Measurements from ENCODE around the gene LRFN2. TPM values are rescaled to one million over a fixed set of nuclear protein-coding genes. Genes with fewer than 3 reads are reported as not detected.

Gene LRFN2
- not detected in 2 replicates for total RNA-seq

DNA sequence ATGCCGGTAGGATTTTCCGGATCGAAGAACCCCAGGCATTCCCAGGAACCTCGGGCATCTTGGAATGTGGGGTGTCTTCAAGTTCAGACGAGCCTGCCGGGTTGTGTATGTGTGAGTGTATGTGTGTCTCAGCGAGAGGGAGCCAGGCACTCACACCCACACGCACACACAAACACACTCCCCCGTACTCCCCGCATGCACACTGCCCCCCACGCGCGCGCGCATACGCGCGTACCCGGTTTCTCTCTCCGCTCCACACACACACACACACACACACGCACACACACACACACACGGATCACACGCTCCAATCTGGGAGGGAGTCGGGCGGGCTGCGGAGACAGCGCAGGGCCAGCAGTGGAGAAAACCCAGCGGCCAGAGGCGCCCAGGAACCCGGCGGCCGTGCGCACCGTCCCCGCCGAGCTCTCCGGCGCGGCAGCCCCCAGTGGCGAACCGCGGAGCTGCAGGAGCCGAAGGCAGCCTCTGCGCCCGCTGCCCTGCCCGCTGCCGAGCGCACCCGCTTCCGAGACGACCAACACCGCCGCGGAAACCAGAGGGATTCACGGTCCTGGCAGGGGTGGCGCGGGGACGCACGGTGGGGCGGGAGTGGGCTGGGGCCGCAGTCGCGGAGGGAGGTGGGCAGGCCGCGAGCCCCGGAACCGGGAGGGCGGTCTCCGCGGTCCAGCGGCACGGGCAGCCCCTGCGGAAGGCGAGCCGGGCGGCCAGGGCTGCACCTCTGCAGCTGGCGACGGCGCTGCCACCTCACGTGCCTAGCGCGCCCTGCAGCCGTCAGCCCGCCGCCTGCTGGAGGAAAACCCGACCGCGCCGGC, at the start of gene LRFN2:
Gene LRFN2 (minus strand): TSS at position 125 of the 830 bp plus-strand sequence.
- TF ChIP-seq, protein P1, sequence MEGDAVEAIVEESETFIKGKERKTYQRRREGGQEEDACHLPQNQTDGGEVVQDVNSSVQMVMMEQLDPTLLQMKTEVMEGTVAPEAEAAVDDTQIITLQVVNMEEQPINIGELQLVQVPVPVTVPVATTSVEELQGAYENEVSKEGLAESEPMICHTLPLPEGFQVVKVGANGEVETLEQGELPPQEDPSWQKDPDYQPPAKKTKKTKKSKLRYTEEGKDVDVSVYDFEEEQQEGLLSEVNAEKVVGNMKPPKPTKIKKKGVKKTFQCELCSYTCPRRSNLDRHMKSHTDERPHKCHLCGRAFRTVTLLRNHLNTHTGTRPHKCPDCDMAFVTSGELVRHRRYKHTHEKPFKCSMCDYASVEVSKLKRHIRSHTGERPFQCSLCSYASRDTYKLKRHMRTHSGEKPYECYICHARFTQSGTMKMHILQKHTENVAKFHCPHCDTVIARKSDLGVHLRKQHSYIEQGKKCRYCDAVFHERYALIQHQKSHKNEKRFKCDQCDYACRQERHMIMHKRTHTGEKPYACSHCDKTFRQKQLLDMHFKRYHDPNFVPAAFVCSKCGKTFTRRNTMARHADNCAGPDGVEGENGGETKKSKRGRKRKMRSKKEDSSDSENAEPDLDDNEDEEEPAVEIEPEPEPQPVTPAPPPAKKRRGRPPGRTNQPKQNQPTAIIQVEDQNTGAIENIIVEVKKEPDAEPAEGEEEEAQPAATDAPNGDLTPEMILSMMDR (conservative IDR thresholded peaks at IDR 0.05; ENCODE audit: low read depth, low read length) = peak; percentile 52
- DNase-seq (ENCODE audit: low read depth) = no peak

DNA sequence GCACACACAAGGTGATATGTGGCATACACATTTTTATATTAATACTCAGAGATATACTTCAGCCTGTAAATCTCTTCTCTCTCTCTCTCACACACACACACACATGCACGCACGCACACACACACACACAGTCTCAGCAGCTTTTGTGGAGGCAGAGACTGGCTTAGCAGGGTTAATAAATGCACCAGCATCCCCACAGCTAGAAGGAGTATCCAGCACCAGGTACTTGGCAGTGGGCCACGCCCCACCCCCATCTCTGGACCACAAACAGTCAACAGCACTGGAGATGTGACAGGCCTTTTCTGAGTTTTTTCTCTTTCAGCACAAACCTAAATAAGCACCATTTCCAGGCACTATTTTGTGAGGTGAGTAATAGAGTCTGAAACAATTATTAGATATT, 47.3 kb upstream of the LRFN2 start:
- no peak for DNase-seq (ENCODE audit: low read depth)
- TF ChIP-seq, protein P1 (conservative IDR thresholded peaks at IDR 0.05; ENCODE audit: low read depth, low read length) = no peak
- H3K4me3 ChIP-seq (ENCODE audit: low read depth, low read length) = no peak overlapping the region

More for the DNA sequence above, at the start of gene LRFN2:
- peak within 1 kb of the TSS; percentile 47 for H3K4me3 ChIP-seq (ENCODE audit: low read depth, low read length)

DNA sequence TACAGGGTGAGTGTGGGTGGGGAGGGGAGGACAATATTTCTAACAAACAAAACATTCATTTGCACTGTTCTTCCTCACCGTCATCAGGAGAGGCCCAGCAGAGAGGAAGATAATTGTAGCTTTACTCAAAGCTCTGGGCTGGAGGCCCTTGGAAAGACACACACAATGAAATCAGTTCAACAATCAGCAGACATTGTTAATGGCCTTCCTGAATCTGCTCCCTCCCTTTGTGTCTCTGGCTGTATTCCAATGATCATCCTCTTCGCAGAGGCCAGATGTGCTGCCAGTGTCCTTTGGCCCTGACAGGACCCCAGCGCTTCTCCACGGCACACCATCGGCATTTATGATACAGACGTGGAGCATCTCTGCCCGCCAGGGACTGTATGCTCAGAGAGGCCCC, 44.6 kb upstream of the LRFN2 start:
- TF ChIP-seq, protein P1 (conservative IDR thresholded peaks at IDR 0.05; ENCODE audit: low read depth, low read length) = no peak
- H3K4me3 ChIP-seq (ENCODE audit: low read depth, low read length) = no peak overlapping the region

DNA sequence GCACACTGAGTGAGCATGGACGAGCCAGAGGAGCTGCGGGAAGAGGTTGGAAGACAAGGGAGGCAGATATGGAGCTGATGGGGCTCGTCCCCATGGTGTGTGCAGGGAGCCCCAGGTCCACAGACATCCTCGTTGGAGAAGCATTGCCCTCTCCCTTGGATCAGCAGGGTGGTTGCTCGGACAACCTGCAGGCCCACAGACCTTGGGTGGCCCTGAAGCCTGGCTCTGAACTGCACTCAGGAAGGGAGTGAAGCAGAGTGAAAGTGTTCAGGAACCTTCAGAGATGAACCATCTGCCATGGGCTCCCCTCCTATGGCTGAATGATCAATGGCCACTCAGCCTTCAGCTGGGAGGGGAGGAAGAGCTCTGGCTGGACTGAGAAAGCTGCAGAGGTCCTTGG, 43.3 kb upstream of the LRFN2 start:
- no peak for DNase-seq (ENCODE audit: low read depth)
- TF ChIP-seq, protein P1 (conservative IDR thresholded peaks at IDR 0.05; ENCODE audit: low read depth, low read length) = no peak
- no peak overlapping the region for H3K4me3 ChIP-seq (ENCODE audit: low read depth, low read length)

More for the DNA sequence above, 44.6 kb upstream of the LRFN2 start:
- no peak for DNase-seq (ENCODE audit: low read depth)

DNA sequence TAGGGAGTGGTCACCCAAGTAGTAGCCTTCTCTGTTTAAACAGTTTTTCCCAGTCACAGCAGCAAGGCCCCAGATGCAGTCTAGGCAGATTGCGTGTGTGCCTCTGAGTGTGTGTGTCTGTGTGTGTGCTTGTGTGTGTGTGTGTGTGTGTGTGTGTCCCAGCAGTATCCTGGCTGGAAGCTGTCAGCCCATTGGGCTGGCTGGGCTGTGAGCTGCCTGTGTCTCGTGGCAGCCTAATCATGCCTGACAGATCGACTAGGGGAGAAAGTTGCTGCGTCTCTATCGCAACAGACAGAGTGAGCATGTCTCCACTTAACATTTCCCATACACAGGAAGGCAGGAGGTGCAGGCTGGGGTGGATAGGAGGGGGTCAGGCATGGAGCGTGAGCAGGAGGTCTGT, 42.9 kb upstream of the LRFN2 start:
- no peak overlapping the region for H3K4me3 ChIP-seq (ENCODE audit: low read depth, low read length)
- TF ChIP-seq, protein P1 (conservative IDR thresholded peaks at IDR 0.05; ENCODE audit: low read depth, low read length) = no peak
- no peak for DNase-seq (ENCODE audit: low read depth)

DNA sequence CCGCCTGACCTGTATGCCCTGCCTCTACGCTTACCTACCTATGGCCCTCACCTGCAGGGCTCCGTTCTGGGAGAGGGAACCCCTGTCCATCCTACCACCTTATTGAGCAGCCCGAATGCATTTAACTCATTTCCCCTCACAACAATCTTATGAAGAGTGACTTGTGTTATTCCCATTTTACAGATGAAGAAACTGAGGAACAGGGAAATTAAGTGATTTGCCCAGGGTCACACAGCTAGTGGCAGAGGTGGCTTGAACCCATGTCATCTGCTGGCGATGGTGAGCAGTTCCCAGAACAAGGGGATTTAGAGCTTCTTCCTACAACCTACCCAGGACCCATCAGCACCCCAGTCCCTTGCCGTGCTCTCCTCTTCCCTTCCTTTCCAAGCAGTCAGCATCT, 42.3 kb upstream of the LRFN2 start:
- no peak for DNase-seq (ENCODE audit: low read depth)
- H3K4me3 ChIP-seq (ENCODE audit: low read depth, low read length) = no peak overlapping the region
- TF ChIP-seq, protein P1 (conservative IDR thresholded peaks at IDR 0.05; ENCODE audit: low read depth, low read length) = no peak

DNA sequence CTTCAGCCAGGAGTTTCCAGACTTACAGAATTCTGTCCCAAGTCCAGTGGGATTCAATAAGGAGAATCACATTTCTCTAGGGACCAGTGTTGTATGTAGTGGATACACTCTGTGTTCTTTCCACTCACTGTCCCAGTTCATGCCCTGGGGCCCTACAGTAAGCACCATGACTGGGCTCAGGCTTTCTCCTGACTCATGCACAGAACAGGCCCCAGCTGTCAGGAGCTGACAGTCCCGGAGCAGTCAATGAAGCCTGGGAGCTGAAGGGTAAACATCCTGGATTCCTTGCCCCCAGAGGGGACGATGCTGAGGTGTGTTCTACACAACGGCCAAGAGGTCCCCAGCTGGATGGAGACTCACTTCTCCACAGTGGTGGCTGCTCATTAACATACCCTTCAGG, 40.2 kb upstream of the LRFN2 start:
- TF ChIP-seq, protein P1 (conservative IDR thresholded peaks at IDR 0.05; ENCODE audit: low read depth, low read length) = no peak
- H3K4me3 ChIP-seq (ENCODE audit: low read depth, low read length) = no peak overlapping the region
- DNase-seq (ENCODE audit: low read depth) = no peak

All from epithelial cell of proximal tubule (primary cell).